Heart right ventricle (tissue), 16 donors: ENCODE results near the gene ADAT1. TPM values are rescaled to one million over a fixed set of nuclear protein-coding genes. Genes with fewer than 3 reads are reported as not detected.
A peak's percentile ranks its signal among the peaks of the same experiment; 100 is the strongest.

Experiments used
- ATAC-seq, 8 donors: fragments of 200-7000 bp; cut with Tn5 transposase; one replicate each; pipeline ENCODE4 v1.9.1; 2020; ENCODE audit warnings: mild to moderate bottlenecking in 8 of 8, moderate library complexity in 8 of 8, moderate number of reproducible peaks in 1 of 8
- DNase-seq, 2 donors: peaks; one replicate each; pipeline ENCODE4 v3.0.0-alpha.2; 2020
- H3K27ac ChIP-seq, 10 donors: fragments of 200-600 bp; sonication (generic) in 2 of 10; one replicate each; pipeline versions ENCODE4 v1.5.0 to v1.8.0; 2020 to 2022; ENCODE audit warnings: mild to moderate bottlenecking in 3 of 10
- H3K27me3 ChIP-seq, 7 donors: fragments of 200-600 bp; one replicate each; pipeline ENCODE4 v1.8.0; 2021 to 2022; ENCODE audit warnings: mild to moderate bottlenecking in 2 of 7
- H3K36me3 ChIP-seq, 9 donors: fragments of 200-600 bp; sonication (generic) in 1 of 9; one replicate each; pipeline versions ENCODE4 v1.5.0 to v1.8.0; 2020 to 2022; ENCODE audit warnings: mild to moderate bottlenecking in 2 of 9
- H3K4me1 ChIP-seq, 9 donors: fragments of 200-600 bp; sonication (generic) in 1 of 9; one replicate each; pipeline versions ENCODE4 v1.5.0 to v1.8.0; 2020 to 2022; ENCODE audit warnings: mild to moderate bottlenecking in 4 of 9
- H3K4me3 ChIP-seq, 10 donors: fragments of 200-600 bp; sonication (generic) in 2 of 10; one replicate each; pipeline versions ENCODE4 v1.5.0 to v1.8.0; 2020 to 2022; ENCODE audit warnings: mild to moderate bottlenecking in 7 of 10, moderate library complexity in 2 of 10
- H3K9me3 ChIP-seq, 11 donors: fragments of 200-600 bp in 10 of 11; sonication (generic) in 2 of 11; one replicate each; pipeline versions ENCODE4 v1.5.0 to v1.8.0; 2013 to 2022; ENCODE audit warnings: mild to moderate bottlenecking in 2 of 11, control low read depth in 1 of 11, moderate library complexity in 1 of 11
- CTCF ChIP-seq, 9 donors: fragments of 200-600 bp; sonication (generic) in 2 of 9; IDR thresholded peaks; one replicate each; pipeline versions ENCODE4 v1.5.0 to v1.8.0; 2021 to 2022; ENCODE audit warnings: antibody characterized with exemption in 9 of 9, mild to moderate bottlenecking in 5 of 9, moderate library complexity in 1 of 9
- WGBS, 2 donors: extraction: QIAGEN DNeasy Blood & Tissue Kit; methylation state at CpG; one replicate each; pipeline ENCODE4 v1.1.7; 2013; ENCODE audit warnings: inconsistent platforms in 1 of 2; 5-methylcytosine and 5-hydroxymethylcytosine counted together
- intact Hi-C, 10 donors: fragments of 100-400 bp; cut with DNase I; formaldehyde crosslinking; loops; one replicate each; pipeline versions ENCODE4 v1.11.1 to v1.14.2; 2022
- polyA plus RNA-seq, 2 donors: library from polyadenylated mRNA; stranded (reverse); fragments of 200-250 nt; gene quantifications; one replicate each; pipeline ENCODE4 v1.2.3, GENCODE V29; 2013
- total RNA-seq, 10 donors: library from RNA; stranded (reverse); fragmentation: NEBNext Ultra II Directional in 3 of 10; extraction: Animal tissue kit (Norgen Biotek cat#: 25700) in 3 of 10; gene quantifications; one replicate each; pipeline versions ENCODE4 v1.2.1 to v1.2.4, GENCODE V29; 2021 to 2023
- donor health status: Arrhythmogenic right ventricular cardiomyopathy.
- donor health status: ischemic (EF 13 %, LVEDD 7.1; RV severe dilation, severe dysfunction).
- donor health status: healthy with polysubstance abuse.
- donor health status: DM: no; HTN: yes; CAD: no.
- donor health status: DM: no; HTN: no; CAD: no.
- donor health status: ischemic (EF 25% LVEDD 6.9; RV normal size, moderate dysfunction).
- donor health status: ischemic (EF 25% LVEDD 5.7; RV mildly dilated, moderate dysfunction).
- donor health status: healthy.
- donor health status: DM: yes; HTN: yes; CAD: no.
- donor health status: Ischemic cardiomyopathy.
- donor health status: ischemic (EF 35%, LVEDD 5.7; RV mildly dilated, moderate dysfunction).
- donor health status: nonischemic (EF 11% LVEDD 7.7; RV severe dilation, severe dysfunction).
- donor health status: DM: yes; HTN: yes; CAD: no.
- donor health status: PGD.
- donor health status: ischemic (EF 29% LVEDD 5.4; RV normal size, mild dysfunction).
- donor health status: nonischemic (EF 23%, LVEDD 6.1; RV moderate dilation, normal function).

The ADAT1 gene
- total and polyA plus RNA-seq, 12 donors, result 6.1 to 30.6 (median 20.5) TPM

GRCh38 chr16:75660321-75660720, 37.2 kb upstream of the ADAT1 start:
- 80 to 89% methylated on average over 6 of the region's 6 CpGs for WGBS, 2 donors
- H3K4me3 ChIP-seq, result no peak overlapping the region
- DNase-seq, result no peak
- peaks cover 0 to 33% (median 13%) of the 10 kb centered on the region in 9 donors for H3K4me1 ChIP-seq
- ATAC-seq, result no peak
- TF ChIP-seq CTCF (IDR thresholded peaks at IDR 0.05), result no peak
- no peaks in the 10 kb centered on the region for H3K27me3 ChIP-seq
- peaks cover 0 to 68% (median 38%) of the 10 kb centered on the region in 9 donors for H3K36me3 ChIP-seq
- H3K27ac ChIP-seq, result peak overlapping the region in 2 of 10 donors; percentile 33
- intact Hi-C loops, result loop anchor here in 2 of 10 donors (5.0 to 10.0 kb wide), 2 partner anchors 102 to 104 kb away; no protein-coding TSS in a partner anchor
- H3K9me3 ChIP-seq, result no peaks in the 10 kb centered on the region

GRCh38 chr16:75658175-75658574, 35.1 kb upstream of the ADAT1 start:
- peaks cover 0 to 82% (median 51%) of the 10 kb centered on the region in 9 donors for H3K36me3 ChIP-seq
- intact Hi-C loops, result loop anchor here in 3 of 10 donors (10.0 kb wide), 2 partner anchors 107 to 1537 kb away; partner anchors contain the start of genes MON1B (in 1 of the 3) and SYCE1L (in 1 of the 3)

GRCh38 chr16:75653922-75654321, 30.8 kb upstream of the ADAT1 start:
- Histone ChIP-seq H3K27me3 (no peaks in the 10 kb centered on the region), H3K4me1 (peaks cover 0 to 70% (median 46%) of the 10 kb centered on the region in 9 donors), H3K4me3 (no peak overlapping the region), H3K36me3 (peaks cover 0 to 54% (median 47%) of the 10 kb centered on the region in 9 donors), H3K9me3 (no peaks in the 10 kb centered on the region), H3K27ac (no peak overlapping the region)
- no peak for TF ChIP-seq CTCF (IDR thresholded peaks at IDR 0.05)
- intact Hi-C loops, result loop anchor here in 4 of 10 donors (5.0 to 10.0 kb wide), 3 partner anchors 108 to 1541 kb away; partner anchors contain the start of genes MON1B (in 1 of the 4) and SYCE1L (in 1 of the 4)
- no peak for ATAC-seq
- DNase-seq, result no peak
- 38 to 41% methylated on average over 1 of the region's 1 CpG for WGBS, 2 donors

More at GRCh38 chr16:75658175-75658574, 35.1 kb upstream of the ADAT1 start:
- H3K27me3 ChIP-seq, result no peaks in the 10 kb centered on the region
- 92 to 93% methylated on average over 2 of the region's 2 CpGs for WGBS, 2 donors
- peaks cover 0 to 50% (median 22%) of the 10 kb centered on the region in 9 donors for H3K4me1 ChIP-seq
- no peak overlapping the region for H3K27ac ChIP-seq
- no peak for DNase-seq
- H3K9me3 ChIP-seq, result no peaks in the 10 kb centered on the region
- H3K4me3 ChIP-seq, result no peak overlapping the region
- ATAC-seq, result no peak
- TF ChIP-seq CTCF (IDR thresholded peaks at IDR 0.05), result no peak

GRCh38 chr16:75648265-75649076, 25.4 kb upstream of the ADAT1 start:
- 0% methylated on average over 62 of the region's 62 CpGs for WGBS, 2 donors
- peak overlapping the region; percentile 90 to 99 (median 98) for H3K27ac ChIP-seq
- H3K4me3 ChIP-seq, result peak overlapping the region; percentile 62 to 100 (median 96)
- peaks cover 0 to 72% (median 68%) of the 10 kb centered on the region in 9 donors for H3K4me1 ChIP-seq
- no peaks in the 10 kb centered on the region for H3K27me3 ChIP-seq
- ATAC-seq (peak; percentile 56 to 87 (median 76)), DNase-seq (peak; percentile 83 to 89)
- H3K9me3 ChIP-seq, result no peaks in the 10 kb centered on the region
- H3K36me3 ChIP-seq, result peaks cover 0 to 26% (median 0%) of the 10 kb centered on the region in 9 donors
- TF ChIP-seq CTCF (IDR thresholded peaks at IDR 0.05), result no peak
- intact Hi-C loops, result loop anchor here in 3 of 10 donors (5.0 to 10.0 kb wide), 3 partner anchors 91 to 116 kb away; partner anchors contain the start of gene TMEM231 (in 1 of the 3)
